ENCODE data around the gene PARP6.

DNA sequence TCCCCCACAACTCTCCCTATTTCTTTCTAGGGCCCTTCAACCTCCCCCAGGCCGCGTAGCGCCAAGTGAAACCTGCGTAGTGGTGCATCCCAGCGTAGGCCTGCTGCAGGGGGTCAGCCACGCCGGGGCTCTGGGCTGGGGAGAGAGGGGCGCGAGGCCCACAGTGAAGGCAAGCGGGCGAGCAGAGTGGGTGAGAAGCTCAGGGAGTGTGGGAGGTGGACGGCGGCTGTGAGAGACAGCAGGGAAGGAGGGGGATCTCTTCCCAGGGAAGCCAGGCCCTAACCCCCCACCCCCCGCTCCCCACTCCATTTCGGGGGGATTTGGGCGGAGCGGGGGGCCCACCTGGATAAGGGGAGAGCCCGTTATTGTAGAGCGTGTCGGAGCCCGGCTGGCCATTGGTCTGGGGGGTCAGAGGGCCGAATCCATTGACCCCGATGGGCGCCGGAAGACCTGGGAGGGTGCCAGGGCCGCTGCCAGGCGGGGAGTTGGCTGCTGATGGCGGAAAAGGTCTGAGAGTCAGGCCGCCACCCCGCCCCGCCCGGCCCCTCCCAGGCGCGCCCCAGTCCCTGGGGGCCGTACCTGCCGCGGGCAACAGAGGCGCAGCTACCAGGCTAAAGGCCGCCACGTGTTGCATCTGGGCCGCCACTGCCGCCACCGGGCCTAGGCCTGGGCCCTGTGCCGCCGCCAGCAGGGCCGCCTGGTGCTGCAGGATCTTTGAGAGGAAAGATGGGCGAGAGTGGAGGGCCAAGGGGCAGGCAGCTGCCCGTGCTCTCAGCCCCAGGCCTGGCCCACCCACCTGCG is 16.6 kb upstream of the PARP6 start:
- TF ChIP-seq MTF1 (CRISPR knock-in tag; IDR thresholded peaks at IDR 0.05; ENCODE audit: borderline replicate concordance) = no peak
- no peak for TF ChIP-seq TRIM28 (IDR thresholded peaks at IDR 0.05)
- no peak for TF ChIP-seq ZKSCAN1 (IDR thresholded peaks at IDR 0.05; ENCODE audit: low read depth, low read length)
- no peak for TF ChIP-seq RAD21 (CRISPR knock-in tag; conservative IDR thresholded peaks at IDR 0.05 in 1 of 2, IDR thresholded peaks at IDR 0.05 in 1 of 2)
- TF ChIP-seq, protein P1, sequence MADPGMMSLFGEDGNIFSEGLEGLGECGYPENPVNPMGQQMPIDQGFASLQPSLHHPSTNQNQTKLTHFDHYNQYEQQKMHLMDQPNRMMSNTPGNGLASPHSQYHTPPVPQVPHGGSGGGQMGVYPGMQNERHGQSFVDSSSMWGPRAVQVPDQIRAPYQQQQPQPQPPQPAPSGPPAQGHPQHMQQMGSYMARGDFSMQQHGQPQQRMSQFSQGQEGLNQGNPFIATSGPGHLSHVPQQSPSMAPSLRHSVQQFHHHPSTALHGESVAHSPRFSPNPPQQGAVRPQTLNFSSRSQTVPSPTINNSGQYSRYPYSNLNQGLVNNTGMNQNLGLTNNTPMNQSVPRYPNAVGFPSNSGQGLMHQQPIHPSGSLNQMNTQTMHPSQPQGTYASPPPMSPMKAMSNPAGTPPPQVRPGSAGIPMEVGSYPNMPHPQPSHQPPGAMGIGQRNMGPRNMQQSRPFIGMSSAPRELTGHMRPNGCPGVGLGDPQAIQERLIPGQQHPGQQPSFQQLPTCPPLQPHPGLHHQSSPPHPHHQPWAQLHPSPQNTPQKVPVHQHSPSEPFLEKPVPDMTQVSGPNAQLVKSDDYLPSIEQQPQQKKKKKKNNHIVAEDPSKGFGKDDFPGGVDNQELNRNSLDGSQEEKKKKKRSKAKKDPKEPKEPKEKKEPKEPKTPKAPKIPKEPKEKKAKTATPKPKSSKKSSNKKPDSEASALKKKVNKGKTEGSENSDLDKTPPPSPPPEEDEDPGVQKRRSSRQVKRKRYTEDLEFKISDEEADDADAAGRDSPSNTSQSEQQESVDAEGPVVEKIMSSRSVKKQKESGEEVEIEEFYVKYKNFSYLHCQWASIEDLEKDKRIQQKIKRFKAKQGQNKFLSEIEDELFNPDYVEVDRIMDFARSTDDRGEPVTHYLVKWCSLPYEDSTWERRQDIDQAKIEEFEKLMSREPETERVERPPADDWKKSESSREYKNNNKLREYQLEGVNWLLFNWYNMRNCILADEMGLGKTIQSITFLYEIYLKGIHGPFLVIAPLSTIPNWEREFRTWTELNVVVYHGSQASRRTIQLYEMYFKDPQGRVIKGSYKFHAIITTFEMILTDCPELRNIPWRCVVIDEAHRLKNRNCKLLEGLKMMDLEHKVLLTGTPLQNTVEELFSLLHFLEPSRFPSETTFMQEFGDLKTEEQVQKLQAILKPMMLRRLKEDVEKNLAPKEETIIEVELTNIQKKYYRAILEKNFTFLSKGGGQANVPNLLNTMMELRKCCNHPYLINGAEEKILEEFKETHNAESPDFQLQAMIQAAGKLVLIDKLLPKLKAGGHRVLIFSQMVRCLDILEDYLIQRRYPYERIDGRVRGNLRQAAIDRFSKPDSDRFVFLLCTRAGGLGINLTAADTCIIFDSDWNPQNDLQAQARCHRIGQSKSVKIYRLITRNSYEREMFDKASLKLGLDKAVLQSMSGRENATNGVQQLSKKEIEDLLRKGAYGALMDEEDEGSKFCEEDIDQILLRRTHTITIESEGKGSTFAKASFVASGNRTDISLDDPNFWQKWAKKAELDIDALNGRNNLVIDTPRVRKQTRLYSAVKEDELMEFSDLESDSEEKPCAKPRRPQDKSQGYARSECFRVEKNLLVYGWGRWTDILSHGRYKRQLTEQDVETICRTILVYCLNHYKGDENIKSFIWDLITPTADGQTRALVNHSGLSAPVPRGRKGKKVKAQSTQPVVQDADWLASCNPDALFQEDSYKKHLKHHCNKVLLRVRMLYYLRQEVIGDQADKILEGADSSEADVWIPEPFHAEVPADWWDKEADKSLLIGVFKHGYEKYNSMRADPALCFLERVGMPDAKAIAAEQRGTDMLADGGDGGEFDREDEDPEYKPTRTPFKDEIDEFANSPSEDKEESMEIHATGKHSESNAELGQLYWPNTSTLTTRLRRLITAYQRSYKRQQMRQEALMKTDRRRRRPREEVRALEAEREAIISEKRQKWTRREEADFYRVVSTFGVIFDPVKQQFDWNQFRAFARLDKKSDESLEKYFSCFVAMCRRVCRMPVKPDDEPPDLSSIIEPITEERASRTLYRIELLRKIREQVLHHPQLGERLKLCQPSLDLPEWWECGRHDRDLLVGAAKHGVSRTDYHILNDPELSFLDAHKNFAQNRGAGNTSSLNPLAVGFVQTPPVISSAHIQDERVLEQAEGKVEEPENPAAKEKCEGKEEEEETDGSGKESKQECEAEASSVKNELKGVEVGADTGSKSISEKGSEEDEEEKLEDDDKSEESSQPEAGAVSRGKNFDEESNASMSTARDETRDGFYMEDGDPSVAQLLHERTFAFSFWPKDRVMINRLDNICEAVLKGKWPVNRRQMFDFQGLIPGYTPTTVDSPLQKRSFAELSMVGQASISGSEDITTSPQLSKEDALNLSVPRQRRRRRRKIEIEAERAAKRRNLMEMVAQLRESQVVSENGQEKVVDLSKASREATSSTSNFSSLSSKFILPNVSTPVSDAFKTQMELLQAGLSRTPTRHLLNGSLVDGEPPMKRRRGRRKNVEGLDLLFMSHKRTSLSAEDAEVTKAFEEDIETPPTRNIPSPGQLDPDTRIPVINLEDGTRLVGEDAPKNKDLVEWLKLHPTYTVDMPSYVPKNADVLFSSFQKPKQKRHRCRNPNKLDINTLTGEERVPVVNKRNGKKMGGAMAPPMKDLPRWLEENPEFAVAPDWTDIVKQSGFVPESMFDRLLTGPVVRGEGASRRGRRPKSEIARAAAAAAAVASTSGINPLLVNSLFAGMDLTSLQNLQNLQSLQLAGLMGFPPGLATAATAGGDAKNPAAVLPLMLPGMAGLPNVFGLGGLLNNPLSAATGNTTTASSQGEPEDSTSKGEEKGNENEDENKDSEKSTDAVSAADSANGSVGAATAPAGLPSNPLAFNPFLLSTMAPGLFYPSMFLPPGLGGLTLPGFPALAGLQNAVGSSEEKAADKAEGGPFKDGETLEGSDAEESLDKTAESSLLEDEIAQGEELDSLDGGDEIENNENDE (IDR thresholded peaks at IDR 0.05; ENCODE audit: low read depth, low read length) = no peak
- TF ChIP-seq, protein P2, sequence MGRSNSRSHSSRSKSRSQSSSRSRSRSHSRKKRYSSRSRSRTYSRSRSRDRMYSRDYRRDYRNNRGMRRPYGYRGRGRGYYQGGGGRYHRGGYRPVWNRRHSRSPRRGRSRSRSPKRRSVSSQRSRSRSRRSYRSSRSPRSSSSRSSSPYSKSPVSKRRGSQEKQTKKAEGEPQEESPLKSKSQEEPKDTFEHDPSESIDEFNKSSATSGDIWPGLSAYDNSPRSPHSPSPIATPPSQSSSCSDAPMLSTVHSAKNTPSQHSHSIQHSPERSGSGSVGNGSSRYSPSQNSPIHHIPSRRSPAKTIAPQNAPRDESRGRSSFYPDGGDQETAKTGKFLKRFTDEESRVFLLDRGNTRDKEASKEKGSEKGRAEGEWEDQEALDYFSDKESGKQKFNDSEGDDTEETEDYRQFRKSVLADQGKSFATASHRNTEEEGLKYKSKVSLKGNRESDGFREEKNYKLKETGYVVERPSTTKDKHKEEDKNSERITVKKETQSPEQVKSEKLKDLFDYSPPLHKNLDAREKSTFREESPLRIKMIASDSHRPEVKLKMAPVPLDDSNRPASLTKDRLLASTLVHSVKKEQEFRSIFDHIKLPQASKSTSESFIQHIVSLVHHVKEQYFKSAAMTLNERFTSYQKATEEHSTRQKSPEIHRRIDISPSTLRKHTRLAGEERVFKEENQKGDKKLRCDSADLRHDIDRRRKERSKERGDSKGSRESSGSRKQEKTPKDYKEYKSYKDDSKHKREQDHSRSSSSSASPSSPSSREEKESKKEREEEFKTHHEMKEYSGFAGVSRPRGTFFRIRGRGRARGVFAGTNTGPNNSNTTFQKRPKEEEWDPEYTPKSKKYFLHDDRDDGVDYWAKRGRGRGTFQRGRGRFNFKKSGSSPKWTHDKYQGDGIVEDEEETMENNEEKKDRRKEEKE (IDR thresholded peaks at IDR 0.05; ENCODE audit: borderline replicate concordance in 1 of 2, control insufficient read depth in 1 of 2, low read depth in 2 of 2, low read length in 1 of 2) = no peak
- TF ChIP-seq ZNF668 (CRISPR knock-in tag; IDR thresholded peaks at IDR 0.05) = no peak
- no peak for TF ChIP-seq ZNF76 (CRISPR knock-in tag; IDR thresholded peaks at IDR 0.05; ENCODE audit: borderline replicate concordance)
- no peak for TF ChIP-seq JUND (IDR thresholded peaks at IDR 0.05; ENCODE audit: borderline replicate concordance, low read depth, low read length)
- no peak for TF ChIP-seq JUND (tag; IDR thresholded peaks at IDR 0.05; ENCODE audit: borderline replicate concordance, low read depth, low read length)
